ENCODE results near the gene ALKBH5. TPM values are rescaled to one million over a fixed set of nuclear protein-coding genes. Genes with fewer than 3 reads are reported as not detected.

The ALKBH5 gene
- total RNA-seq, 2 experiments from 2014 or later = 111 to 126 TPM

GRCh38 chr17:18145811-18146210 is 37.8 kb upstream of the ALKBH5 start:
- no peaks in the 10 kb centered on the region for H3K4me1 Mint-ChIP-seq
- CTCF ChIA-PET = no interaction called here
- no peaks in the 10 kb centered on the region for H3K9me3 Mint-ChIP-seq (ENCODE audit: low read depth)
- H3K4me3 Mint-ChIP-seq = no peak overlapping the region
- no peaks in the 10 kb centered on the region for H3K36me3 Mint-ChIP-seq
- H3K27me3 Mint-ChIP-seq = no peaks in the 10 kb centered on the region
- ATAC-seq (no peak), DNase-seq (no peak)
- no peak overlapping the region for H3K27ac Mint-ChIP-seq

- Mint-ChIP-seq H3K4me3 (no peak overlapping the region), H3K9me3 (ENCODE audit: low read depth) (no peaks in the 10 kb centered on the region), H3K27ac (no peak overlapping the region), H3K4me1 (no peaks in the 10 kb centered on the region), H3K27me3 (no peaks in the 10 kb centered on the region), H3K36me3 (no peaks in the 10 kb centered on the region)
- DNase-seq (no peak), ATAC-seq (no peak)
- CTCF ChIA-PET = no interaction called here
These were observed 37.4 kb upstream of the ALKBH5 start for GRCh38 chr17:18146259-18146658.

- Mint-ChIP-seq H3K9me3 (ENCODE audit: low read depth) (no peaks in the 10 kb centered on the region), H3K36me3 (no peaks in the 10 kb centered on the region), H3K4me3 (no peak overlapping the region), H3K27me3 (no peaks in the 10 kb centered on the region), H3K27ac (no peak overlapping the region), H3K4me1 (no peaks in the 10 kb centered on the region)
- no peak for ATAC-seq
- DNase-seq = no peak
- CTCF ChIA-PET = no interaction called here
These were observed 36.6 kb upstream of the ALKBH5 start for GRCh38 chr17:18146980-18147379.

- ATAC-seq (no peak), DNase-seq (no peak)
- Mint-ChIP-seq H3K4me1 (peaks cover under 1% of the 10 kb centered on the region), H3K36me3 (no peaks in the 10 kb centered on the region), H3K27ac (no peak overlapping the region), H3K4me3 (no peak overlapping the region), H3K9me3 (ENCODE audit: low read depth) (no peaks in the 10 kb centered on the region), H3K27me3 (no peaks in the 10 kb centered on the region)
- CTCF ChIA-PET = no interaction called here
These were observed 35.0 kb upstream of the ALKBH5 start for GRCh38 chr17:18148586-18148985.

- Mint-ChIP-seq H3K27ac (no peak overlapping the region), H3K36me3 (no peaks in the 10 kb centered on the region), H3K9me3 (ENCODE audit: low read depth) (no peaks in the 10 kb centered on the region), H3K4me3 (no peak overlapping the region), H3K27me3 (no peaks in the 10 kb centered on the region), H3K4me1 (peaks cover 3% of the 10 kb centered on the region)
- CTCF ChIA-PET = no interaction called here
- ATAC-seq (no peak), DNase-seq (no peak)
These were observed 32.3 kb upstream of the ALKBH5 start for GRCh38 chr17:18151290-18151689.

- Mint-ChIP-seq H3K36me3 (no peaks in the 10 kb centered on the region), H3K9me3 (ENCODE audit: low read depth) (no peaks in the 10 kb centered on the region), H3K4me3 (no peak overlapping the region), H3K27me3 (no peaks in the 10 kb centered on the region), H3K4me1 (peaks cover 7% of the 10 kb centered on the region), H3K27ac (no peak overlapping the region)
- no peak for ATAC-seq
- DNase-seq = no peak
- CTCF ChIA-PET = interaction anchor here (1.1 kb wide), 1 partner anchor 15 kb away, joined by 3 read pairs; no protein-coding TSS in a partner anchor
These were observed 28.4 kb upstream of the ALKBH5 start for GRCh38 chr17:18155179-18155578.

GRCh38 chr17:18156171-18156975 is 27.3 kb upstream of the ALKBH5 start:
- Mint-ChIP-seq H3K36me3 (no peaks in the 10 kb centered on the region), H3K4me1 (peaks cover 7% of the 10 kb centered on the region), H3K27me3 (no peaks in the 10 kb centered on the region), H3K27ac (no peak overlapping the region), H3K9me3 (ENCODE audit: low read depth) (no peaks in the 10 kb centered on the region), H3K4me3 (no peak overlapping the region)
- DNase-seq (no peak), ATAC-seq (no peak)
- CTCF ChIA-PET = interaction anchor here (0.6 to 1.1 kb wide), 2 partner anchors 8 to 16 kb away, joined by 3 to 4 read pairs; no protein-coding TSS in a partner anchor

GRCh38 chr17:18156976-18157280 is 26.7 kb upstream of the ALKBH5 start:
- H3K9me3 Mint-ChIP-seq (ENCODE audit: low read depth) = no peaks in the 10 kb centered on the region
- no peak overlapping the region for H3K27ac Mint-ChIP-seq
- H3K27me3 Mint-ChIP-seq = no peaks in the 10 kb centered on the region
- H3K4me1 Mint-ChIP-seq = peaks cover 7% of the 10 kb centered on the region
- H3K36me3 Mint-ChIP-seq = no peaks in the 10 kb centered on the region
- no peak overlapping the region for H3K4me3 Mint-ChIP-seq
- ATAC-seq (no peak), DNase-seq (no peak)
- CTCF ChIA-PET = no interaction called here

- Mint-ChIP-seq H3K4me1 (peaks cover 7% of the 10 kb centered on the region), H3K36me3 (no peaks in the 10 kb centered on the region), H3K27me3 (no peaks in the 10 kb centered on the region), H3K4me3 (peak overlapping the region; percentile 72), H3K9me3 (ENCODE audit: low read depth) (no peaks in the 10 kb centered on the region), H3K27ac (peak overlapping the region; percentile 76)
- ATAC-seq (no peak), DNase-seq (no peak)
- CTCF ChIA-PET = interaction anchor here (1.0 to 1.4 kb wide), 4 partner anchors 15 to 59 kb away, joined by 3 to 5 read pairs (median 4); no protein-coding TSS in a partner anchor
These were observed 26.2 kb upstream of the ALKBH5 start for GRCh38 chr17:18157354-18157985.

GRCh38 chr17:18158022-18158600 is 25.5 kb upstream of the ALKBH5 start:
- no peaks in the 10 kb centered on the region for H3K9me3 Mint-ChIP-seq (ENCODE audit: low read depth)
- H3K4me3 Mint-ChIP-seq = peak overlapping the region; percentile 72
- DNase-seq (peak; percentile 97), ATAC-seq (peak; percentile 90)
- peaks cover 7% of the 10 kb centered on the region for H3K4me1 Mint-ChIP-seq
- H3K27me3 Mint-ChIP-seq = no peaks in the 10 kb centered on the region
- H3K36me3 Mint-ChIP-seq = no peaks in the 10 kb centered on the region
- peak overlapping the region; percentile 76 for H3K27ac Mint-ChIP-seq
- CTCF ChIA-PET = interaction anchor here (1.0 to 1.4 kb wide), 5 partner anchors 16 to 59 kb away, joined by 3 to 5 read pairs (median 3); partner anchors contain the start of gene ALKBH5

GRCh38 chr17:18159551-18160120 is 24.0 kb upstream of the ALKBH5 start:
- H3K9me3 Mint-ChIP-seq (ENCODE audit: low read depth) = no peaks in the 10 kb centered on the region
- ATAC-seq (no peak), DNase-seq (no peak)
- CTCF ChIA-PET = no interaction called here
- no peaks in the 10 kb centered on the region for H3K36me3 Mint-ChIP-seq
- H3K27me3 Mint-ChIP-seq = no peaks in the 10 kb centered on the region
- no peak overlapping the region for H3K27ac Mint-ChIP-seq
- H3K4me3 Mint-ChIP-seq = no peak overlapping the region
- peaks cover 4% of the 10 kb centered on the region for H3K4me1 Mint-ChIP-seq

- CTCF ChIA-PET = no interaction called here
- no peak overlapping the region for H3K27ac Mint-ChIP-seq
- DNase-seq (no peak), ATAC-seq (no peak)
- H3K27me3 Mint-ChIP-seq = no peaks in the 10 kb centered on the region
- H3K36me3 Mint-ChIP-seq = no peaks in the 10 kb centered on the region
- H3K4me3 Mint-ChIP-seq = no peak overlapping the region
- peaks cover 4% of the 10 kb centered on the region for H3K4me1 Mint-ChIP-seq
- no peaks in the 10 kb centered on the region for H3K9me3 Mint-ChIP-seq (ENCODE audit: low read depth)
These were observed 23.3 kb upstream of the ALKBH5 start for GRCh38 chr17:18160128-18160856.
